IPS DF 6.9 (cell line): ENCODE measurements around the gene ACCS.

Experiments
- DNase-seq: peaks from one replicate; pipeline ENCODE4 v3.0.0-alpha.2; 2013; ENCODE audit warnings: low read depth, low spot score
- H3K27ac ChIP-seq: one replicate; pipeline ENCODE4 v1.5.1; 2013; ENCODE audit warnings: low read length, control low read depth
- H3K27me3 ChIP-seq: 2 replicates; pipeline ENCODE4 v1.6.1; 2013; ENCODE audit warnings: mild to moderate bottlenecking, low read length; ENCODE audit not compliant: control insufficient read depth, insufficient read depth
- H3K36me3 ChIP-seq: 2 replicates; pipeline ENCODE4 v1.6.1; 2013; ENCODE audit warnings: low read length; ENCODE audit not compliant: control insufficient read depth, insufficient read depth
- H3K4me1 ChIP-seq: 2 replicates; pipeline ENCODE4 v1.6.1; 2013; ENCODE audit warnings: low read length; ENCODE audit not compliant: control insufficient read depth, insufficient read depth
- H3K4me3 ChIP-seq: 2 replicates; pipeline ENCODE4 v1.5.1; 2013; ENCODE audit warnings: mild to moderate bottlenecking, low read length
- H3K9me3 ChIP-seq: 2 replicates; pipeline ENCODE4 v1.6.1; 2013; ENCODE audit warnings: low read length, inconsistent platforms; ENCODE audit not compliant: control insufficient read depth, insufficient read depth
- WGBS: extraction: QIAGEN DNeasy Blood & Tissue Kit; methylation state at CpG from one replicate; pipeline ENCODE4 v1.1.7; 2013; ENCODE audit warnings: mixed read lengths, missing lambda C conversion rate; ENCODE audit not compliant: insufficient read length, insufficient coverage; 5-methylcytosine and 5-hydroxymethylcytosine counted together

The ACCS gene

GRCh38 chr11:44065841-44066731 lies at the start of gene ACCS:
ACCS (plus strand) TSS chr11:44066270; CDS start chr11:44067628, 1,358 bp downstream.
- no peaks in the 10 kb centered on the region for H3K9me3 ChIP-seq
- H3K27ac ChIP-seq: no peak within 1 kb of the TSS
- H3K27me3 ChIP-seq: 0 out of 2 replicates have a peak, but pooled peaks cover 3% of the 10 kb centered on the region
- WGBS: no CpG with 5 or more reads among the region's 70 CpGs
- peak; percentile 58 for DNase-seq
- peaks cover 3% of the 10 kb centered on the region for H3K4me1 ChIP-seq
- peak within 1 kb of the TSS; percentile 51; the same call in 1 of the 2 replicates for H3K4me3 ChIP-seq
- no peaks in the 10 kb centered on the region for H3K36me3 ChIP-seq

- no peaks in the 10 kb centered on the region for H3K9me3 ChIP-seq
- DNase-seq: no peak
- no peaks in the 10 kb centered on the region for H3K36me3 ChIP-seq
- WGBS: no CpG with 5 or more reads among the region's 2 CpGs
- no peak overlapping the region for H3K27ac ChIP-seq
- no peaks in the 10 kb centered on the region for H3K27me3 ChIP-seq
- H3K4me3 ChIP-seq: no peak overlapping the region
- H3K4me1 ChIP-seq: no peaks in the 10 kb centered on the region
These were observed 49.3 kb upstream of the ACCS start for GRCh38 chr11:44016546-44017442.

- DNase-seq: no peak
- no CpG with 5 or more reads among the region's 3 CpGs for WGBS
- no peaks in the 10 kb centered on the region for H3K36me3 ChIP-seq
- no peaks in the 10 kb centered on the region for H3K27me3 ChIP-seq
- H3K27ac ChIP-seq: no peak overlapping the region
- no peak overlapping the region for H3K4me3 ChIP-seq
- no peaks in the 10 kb centered on the region for H3K4me1 ChIP-seq
- no peaks in the 10 kb centered on the region for H3K9me3 ChIP-seq
These were observed 48.5 kb upstream of the ACCS start for GRCh38 chr11:44017443-44018126.

- WGBS: no CpG with 5 or more reads among the region's 4 CpGs
- no peaks in the 10 kb centered on the region for H3K27me3 ChIP-seq
- no peaks in the 10 kb centered on the region for H3K36me3 ChIP-seq
- H3K9me3 ChIP-seq: no peaks in the 10 kb centered on the region
- no peak overlapping the region for H3K27ac ChIP-seq
- no peak for DNase-seq
- H3K4me3 ChIP-seq: no peak overlapping the region
- no peaks in the 10 kb centered on the region for H3K4me1 ChIP-seq
These were observed 47.9 kb upstream of the ACCS start for GRCh38 chr11:44018127-44018521.

- Histone ChIP-seq H3K27ac (no peak overlapping the region), H3K9me3 (no peaks in the 10 kb centered on the region), H3K27me3 (no peaks in the 10 kb centered on the region), H3K4me3 (no peak overlapping the region), H3K36me3 (no peaks in the 10 kb centered on the region), H3K4me1 (no peaks in the 10 kb centered on the region)
- DNase-seq: no peak
- no CpG with 5 or more reads among the region's 2 CpGs for WGBS
These were observed 47.2 kb upstream of the ACCS start for GRCh38 chr11:44018829-44019228.

- Histone ChIP-seq H3K9me3 (no peaks in the 10 kb centered on the region), H3K4me1 (no peaks in the 10 kb centered on the region), H3K4me3 (no peak overlapping the region), H3K36me3 (no peaks in the 10 kb centered on the region), H3K27ac (no peak overlapping the region), H3K27me3 (no peaks in the 10 kb centered on the region)
- no CpG with 5 or more reads among the region's 1 CpG for WGBS
- no peak for DNase-seq
These were observed 41.1 kb upstream of the ACCS start for GRCh38 chr11:44024977-44025376.

GRCh38 chr11:44025727-44026126 lies 40.3 kb upstream of the ACCS start:
- Histone ChIP-seq H3K36me3 (no peaks in the 10 kb centered on the region), H3K9me3 (no peaks in the 10 kb centered on the region), H3K4me3 (no peak overlapping the region), H3K27me3 (no peaks in the 10 kb centered on the region), H3K27ac (no peak overlapping the region), H3K4me1 (no peaks in the 10 kb centered on the region)
- no peak for DNase-seq

- Histone ChIP-seq H3K27ac (no peak overlapping the region), H3K9me3 (no peaks in the 10 kb centered on the region), H3K36me3 (no peaks in the 10 kb centered on the region), H3K27me3 (no peaks in the 10 kb centered on the region), H3K4me1 (no peaks in the 10 kb centered on the region), H3K4me3 (no peak overlapping the region)
- WGBS: no CpG with 5 or more reads among the region's 1 CpG
- DNase-seq: no peak
These were observed 37.7 kb upstream of the ACCS start for GRCh38 chr11:44028401-44028800.

- no peaks in the 10 kb centered on the region for H3K4me1 ChIP-seq
- H3K4me3 ChIP-seq: no peak overlapping the region
- H3K27ac ChIP-seq: no peak overlapping the region
- no peaks in the 10 kb centered on the region for H3K27me3 ChIP-seq
- no peak for DNase-seq
- H3K9me3 ChIP-seq: no peaks in the 10 kb centered on the region
- no CpG with 5 or more reads among the region's 3 CpGs for WGBS
- no peaks in the 10 kb centered on the region for H3K36me3 ChIP-seq
These were observed 37.1 kb upstream of the ACCS start for GRCh38 chr11:44028816-44029506.

- WGBS: no CpG with 5 or more reads among the region's 1 CpG
- no peak for DNase-seq
- Histone ChIP-seq H3K27ac (no peak overlapping the region), H3K4me1 (no peaks in the 10 kb centered on the region), H3K36me3 (no peaks in the 10 kb centered on the region), H3K9me3 (no peaks in the 10 kb centered on the region), H3K4me3 (no peak overlapping the region), H3K27me3 (no peaks in the 10 kb centered on the region)
These were observed 36.6 kb upstream of the ACCS start for GRCh38 chr11:44029507-44029845.
